SK-N-SH (cell line): ENCODE measurements around the gene MYLK. TPM values are rescaled to one million over a fixed set of nuclear protein-coding genes. Genes with fewer than 3 reads are reported as not detected.

ENCODE experiments used
- CTCF ChIA-PET: fragments of 300-600, 350-600 bp; formaldehyde crosslinking; extraction: SDS; loops from one replicate; lab custom pipeline; 2021; lab: Yijun Ruan, JAX
- POLR2A ChIA-PET: fragments of 350-600 bp; sonication (Branson Sonifier 250); formaldehyde crosslinking; extraction: SDS; loops from one replicate; lab custom pipeline; 2020; ENCODE audit warnings: antibody characterized with exemption, inconsistent platforms; lab: Yijun Ruan, JAX
- DNase-seq: peaks from one replicate; pipeline ENCODE4 v3.0.0; 2012
- H2AFZ ChIP-seq: fragments of 200-600 bp; sonication (generic); 2 replicates; pipeline ENCODE4 v1.8.1; 2016; ENCODE audit warnings: antibody characterized with exemption, mild to moderate bottlenecking, low read depth
- H3F3A ChIP-seq: fragments of 200-600 bp; sonication (generic); replicated peaks from 2 replicates; pipeline ENCODE3; 2016; ENCODE audit warnings: antibody characterized with exemption, mild to moderate bottlenecking; ENCODE audit not compliant: insufficient read depth
- H3K27ac ChIP-seq, 2 experiments: fragments of 200-500 bp in 1 of 2; fragments of 200-600 bp in 1 of 2; sonication (Bioruptor generic) in 1 of 2; sonication (generic), shearing (Covaris generic) in 1 of 2; 2 replicates each; pipeline versions ENCODE4 v1.5.1 to v1.6.1; 2014 to 2016; ENCODE audit warnings: low read depth in 2 of 2, inconsistent platforms in 1 of 2, low read length in 1 of 2, mild to moderate bottlenecking in 1 of 2, mixed read lengths in 1 of 2
- H3K27me3 ChIP-seq: fragments of 200-600 bp; sonication (generic), shearing (Covaris generic); 2 replicates; pipeline ENCODE4 v1.6.1; 2016; ENCODE audit warnings: mixed run types; ENCODE audit not compliant: insufficient read depth
- H3K36me3 ChIP-seq, 2 experiments: fragments of 200-500 bp in 1 of 2; fragments of 200-600 bp in 1 of 2; sonication (Bioruptor generic) in 1 of 2; sonication (generic) in 1 of 2; replicated peaks in 1 of 2; 2 replicates each; pipeline versions ENCODE3 to v1.5.1; 2014 to 2016; ENCODE audit warnings: low read length in 1 of 2, mild to moderate bottlenecking in 1 of 2; ENCODE audit not compliant: insufficient read depth in 2 of 2, control insufficient read depth in 1 of 2
- H3K4me1 ChIP-seq, 2 experiments: fragments of 200-500 bp in 1 of 2; fragments of 200-600 bp in 1 of 2; sonication (Bioruptor generic) in 1 of 2; sonication (generic), shearing (Covaris generic) in 1 of 2; 2 replicates each; pipeline versions ENCODE4 v1.5.1 to v1.6.1; 2014 to 2016; ENCODE audit warnings: low read depth in 1 of 2, low read length in 1 of 2, mixed run types in 1 of 2; ENCODE audit not compliant: insufficient read depth in 2 of 2, control insufficient read depth in 1 of 2
- H3K4me2 ChIP-seq: fragments of 200-600 bp; sonication (generic), shearing (Covaris generic); 2 replicates; pipeline ENCODE4 v1.6.1; 2017; ENCODE audit warnings: mixed run types
- H3K4me3 ChIP-seq, 2 experiments: fragments of 200-500 bp in 1 of 2; fragments of 200-600 bp in 1 of 2; sonication (Bioruptor generic) in 1 of 2; sonication (generic), shearing (Covaris generic) in 1 of 2; 2 replicates each; pipeline versions ENCODE4 v1.5.1 to v1.8.1; 2014 to 2016; ENCODE audit warnings: low read depth in 2 of 2, inconsistent platforms in 1 of 2, low read length in 1 of 2, mild to moderate bottlenecking in 1 of 2, mixed read lengths in 1 of 2, moderate library complexity in 1 of 2
- H3K79me2 ChIP-seq: fragments of 200-600 bp; sonication (generic); 2 replicates; pipeline ENCODE4 v1.8.1; 2017; ENCODE audit warnings: mild to moderate bottlenecking; ENCODE audit not compliant: insufficient read depth
- H3K9ac ChIP-seq: fragments of 200-600 bp; sonication (generic); 2 replicates; pipeline ENCODE4 v1.6.1; 2017; ENCODE audit warnings: mixed run types
- H3K9me2 ChIP-seq: fragments of 200-600 bp; sonication (generic); 2 replicates; pipeline ENCODE4 v1.6.1; 2017; ENCODE audit warnings: mixed run types
- H3K9me3 ChIP-seq: fragments of 200-600 bp; sonication (generic); 2 replicates; pipeline ENCODE4 v1.6.1; 2017; ENCODE audit warnings: mixed run types, mild to moderate bottlenecking, moderate library complexity
- H4K20me1 ChIP-seq: fragments of 200-600 bp; sonication (generic); 2 replicates; pipeline ENCODE4 v1.6.1; 2017; ENCODE audit warnings: mild to moderate bottlenecking, mixed run types; ENCODE audit not compliant: insufficient read depth
- CHD2 ChIP-seq: fragments of 150-350 bp; IDR thresholded peaks from 2 replicates; pipeline ENCODE4 v1.6.1; 2018; ENCODE audit warnings: low read length; ENCODE audit not compliant: partially characterized antibody
- ELF1 ChIP-seq: IDR thresholded peaks from 2 replicates; pipeline ENCODE4 v1.4.0; 2012
- EZH2phosphoT487 ChIP-seq: fragments of 200-600 bp; sonication (generic); IDR thresholded peaks from 2 replicates; pipeline ENCODE4 v1.6.1; 2017; ENCODE audit warnings: low read depth, mixed run types, mild to moderate bottlenecking, antibody characterized with exemption, moderate library complexity, borderline replicate concordance
- FOXJ3 ChIP-seq: sonication (generic); formaldehyde crosslinking; IDR thresholded peaks from 2 replicates; pipeline ENCODE4 v1.5.1; 2020; ENCODE audit warnings: mild to moderate bottlenecking, missing genetic modification reagents
- GATA2 ChIP-seq: sonication (generic); formaldehyde crosslinking; IDR thresholded peaks from 2 replicates; pipeline ENCODE4 v1.5.0; 2020; ENCODE audit warnings: mild to moderate bottlenecking, missing genetic modification reagents
- JUND ChIP-seq: IDR thresholded peaks from 2 replicates; pipeline ENCODE4 v1.4.0; 2012
- MXI1 ChIP-seq: IDR thresholded peaks from 2 replicates; pipeline ENCODE4 v1.6.1; 2012; ENCODE audit warnings: mild to moderate bottlenecking, low read depth, low read length, improper control_type of control experiment
- NFIC ChIP-seq: IDR thresholded peaks from 2 replicates; pipeline ENCODE4 v1.4.0; 2012; ENCODE audit warnings: borderline replicate concordance
- POLR2AphosphoS5 ChIP-seq: IDR thresholded peaks from 2 replicates; pipeline ENCODE4 v1.6.1; 2012; ENCODE audit warnings: low read depth, low read length
- SIN3A ChIP-seq: IDR thresholded peaks from 2 replicates; pipeline ENCODE4 v1.6.1; 2012; ENCODE audit warnings: low read depth, mild to moderate bottlenecking, low read length, moderate library complexity, borderline replicate concordance
- TAF1 ChIP-seq: IDR thresholded peaks from 2 replicates; pipeline ENCODE4 v1.6.1; 2012; ENCODE audit warnings: low read depth, mild to moderate bottlenecking, low read length, moderate library complexity, borderline replicate concordance
- TEAD4 ChIP-seq: IDR thresholded peaks from 2 replicates; pipeline ENCODE4 v1.4.0; 2012; ENCODE audit warnings: mild to moderate bottlenecking, borderline replicate concordance; ENCODE audit not compliant: insufficient read depth
- YY1 ChIP-seq: IDR thresholded peaks from 2 replicates; pipeline ENCODE4 v1.4.0; 2012; ENCODE audit warnings: low read depth, mild to moderate bottlenecking
- WGBS: methylation state at CpG from one replicate; pipeline ENCODE4 v1.1.6; 2017; ENCODE audit warnings: low lambda C conversion rate; 5-methylcytosine and 5-hydroxymethylcytosine counted together
- polyA plus RNA-seq, 3 experiments: library from polyadenylated mRNA; depleted of rRNA; stranded (reverse); fragments of >200 nt; gene quantifications; 2 replicates each; pipeline ENCODE4 v1.2.3, GENCODE V29; 2012
- TF ChIP-seq, protein P1 (sequence below): IDR thresholded peaks from 2 replicates; pipeline ENCODE4 v1.4.0; 2012; ENCODE audit warnings: low read depth, borderline replicate concordance
- TF ChIP-seq, protein P2 (sequence below): fragments of 200-600 bp; sonication (generic); IDR thresholded peaks from 2 replicates; pipeline ENCODE4 v1.6.1; 2017; ENCODE audit warnings: antibody characterized with exemption, mild to moderate bottlenecking, moderate library complexity
- TF ChIP-seq, protein P3 (sequence below): IDR thresholded peaks from 2 replicates; pipeline ENCODE4; 2012
- TF ChIP-seq, protein P4 (sequence below): IDR thresholded peaks from 2 replicates; pipeline ENCODE4 v1.6.1; 2012; ENCODE audit warnings: mild to moderate bottlenecking, low read depth, low read length, moderate library complexity
- TF ChIP-seq, protein P5 (sequence below): IDR thresholded peaks from 2 replicates; pipeline ENCODE4 v1.4.0; 2012; ENCODE audit warnings: low read depth

MYLK gene
- polyA plus RNA-seq, 1 of the 3 experiments (the other 2 are of a cell fraction): 272 TPM

DNA sequence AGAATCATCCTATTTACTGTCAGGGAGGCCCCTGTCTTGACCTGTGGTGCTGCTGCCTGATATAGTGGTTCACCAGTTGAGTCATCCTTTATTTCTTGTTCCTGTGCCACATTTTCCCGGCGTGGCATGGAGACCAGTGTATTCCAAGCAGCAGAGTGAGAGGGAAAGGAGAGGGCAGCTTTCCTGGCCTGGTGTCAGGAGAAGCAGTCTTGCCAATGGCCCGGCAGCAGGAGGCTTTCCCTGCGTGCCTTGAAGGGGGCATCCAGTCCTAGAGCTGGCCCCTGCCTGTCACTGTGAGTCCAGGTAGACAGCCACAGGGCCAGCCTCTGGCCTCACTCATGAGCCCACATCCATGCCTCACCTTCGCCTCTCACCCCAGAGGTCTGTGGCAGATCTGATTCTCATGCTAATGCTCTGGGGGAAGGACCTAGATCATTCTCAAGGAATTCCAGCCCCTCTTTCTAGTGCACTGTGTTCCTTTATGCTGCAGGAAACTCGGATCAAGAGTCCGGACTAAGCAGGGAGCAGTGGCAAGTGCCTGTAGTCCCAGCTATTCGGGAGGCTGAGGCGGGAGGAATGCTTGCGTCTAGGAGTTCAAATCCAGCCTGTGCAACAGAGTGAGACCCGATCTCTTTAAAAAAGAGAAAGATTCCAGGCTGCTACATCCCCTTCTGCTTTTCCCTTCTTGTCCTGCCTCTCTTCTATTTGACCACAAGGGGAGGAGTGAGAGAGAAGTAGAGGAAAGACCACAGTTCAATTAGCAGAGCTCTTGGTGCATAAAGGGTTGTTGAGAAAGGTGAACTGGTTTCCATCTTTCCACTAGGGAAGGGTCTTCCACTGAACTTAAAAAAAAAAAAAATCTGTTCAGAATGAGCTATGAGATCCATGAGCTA is 232.4 kb downstream of the MYLK start:
- ChIA-PET CTCF (interaction anchor here (0.6 to 7.6 kb wide), 51 partner anchors 9 to 908 kb away, joined by 3 to 129 read pairs (median 8); no protein-coding TSS in a partner anchor), POLR2A (interaction anchor here (0.5 to 0.8 kb wide), 2 partner anchors 69 to 328 kb away, joined by 3 read pairs; no protein-coding TSS in a partner anchor)
- Histone ChIP-seq H3K4me1 (peaks cover 16 to 18% of the 10 kb centered on the region in 2 experiments; a peak in 3 of 4 replicates), H3K79me2 (peaks cover 6% of the 10 kb centered on the region; the same call in 1 of the 2 replicates), H3K9me2 (no peaks in the 10 kb centered on the region), H3K4me3 (no peak overlapping the region), H3K27ac (no peak overlapping the region), H3K4me2 (no peak overlapping the region), H3K9me3 (no peaks in the 10 kb centered on the region), H4K20me1 (no peaks in the 10 kb centered on the region), H3K27me3 (no peaks in the 10 kb centered on the region), H3K36me3 (peaks cover 60 to 65% of the 10 kb centered on the region in 2 experiments), H2AFZ (no peak overlapping the region), H3F3A (peaks cover 20% of the 10 kb centered on the region), H3K9ac (no peak overlapping the region)
- TF ChIP-seq YY1: no peak
- TF ChIP-seq NFIC: no peak
- TF ChIP-seq, protein P1, sequence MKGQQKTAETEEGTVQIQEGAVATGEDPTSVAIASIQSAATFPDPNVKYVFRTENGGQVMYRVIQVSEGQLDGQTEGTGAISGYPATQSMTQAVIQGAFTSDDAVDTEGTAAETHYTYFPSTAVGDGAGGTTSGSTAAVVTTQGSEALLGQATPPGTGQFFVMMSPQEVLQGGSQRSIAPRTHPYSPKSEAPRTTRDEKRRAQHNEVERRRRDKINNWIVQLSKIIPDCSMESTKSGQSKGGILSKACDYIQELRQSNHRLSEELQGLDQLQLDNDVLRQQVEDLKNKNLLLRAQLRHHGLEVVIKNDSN: no peak
- TF ChIP-seq FOXJ3 (CRISPR knock-in tag): no peak
- TF ChIP-seq TAF1: no peak
- TF ChIP-seq, protein P2, sequence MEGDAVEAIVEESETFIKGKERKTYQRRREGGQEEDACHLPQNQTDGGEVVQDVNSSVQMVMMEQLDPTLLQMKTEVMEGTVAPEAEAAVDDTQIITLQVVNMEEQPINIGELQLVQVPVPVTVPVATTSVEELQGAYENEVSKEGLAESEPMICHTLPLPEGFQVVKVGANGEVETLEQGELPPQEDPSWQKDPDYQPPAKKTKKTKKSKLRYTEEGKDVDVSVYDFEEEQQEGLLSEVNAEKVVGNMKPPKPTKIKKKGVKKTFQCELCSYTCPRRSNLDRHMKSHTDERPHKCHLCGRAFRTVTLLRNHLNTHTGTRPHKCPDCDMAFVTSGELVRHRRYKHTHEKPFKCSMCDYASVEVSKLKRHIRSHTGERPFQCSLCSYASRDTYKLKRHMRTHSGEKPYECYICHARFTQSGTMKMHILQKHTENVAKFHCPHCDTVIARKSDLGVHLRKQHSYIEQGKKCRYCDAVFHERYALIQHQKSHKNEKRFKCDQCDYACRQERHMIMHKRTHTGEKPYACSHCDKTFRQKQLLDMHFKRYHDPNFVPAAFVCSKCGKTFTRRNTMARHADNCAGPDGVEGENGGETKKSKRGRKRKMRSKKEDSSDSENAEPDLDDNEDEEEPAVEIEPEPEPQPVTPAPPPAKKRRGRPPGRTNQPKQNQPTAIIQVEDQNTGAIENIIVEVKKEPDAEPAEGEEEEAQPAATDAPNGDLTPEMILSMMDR: no peak
- TF ChIP-seq, protein P3, sequence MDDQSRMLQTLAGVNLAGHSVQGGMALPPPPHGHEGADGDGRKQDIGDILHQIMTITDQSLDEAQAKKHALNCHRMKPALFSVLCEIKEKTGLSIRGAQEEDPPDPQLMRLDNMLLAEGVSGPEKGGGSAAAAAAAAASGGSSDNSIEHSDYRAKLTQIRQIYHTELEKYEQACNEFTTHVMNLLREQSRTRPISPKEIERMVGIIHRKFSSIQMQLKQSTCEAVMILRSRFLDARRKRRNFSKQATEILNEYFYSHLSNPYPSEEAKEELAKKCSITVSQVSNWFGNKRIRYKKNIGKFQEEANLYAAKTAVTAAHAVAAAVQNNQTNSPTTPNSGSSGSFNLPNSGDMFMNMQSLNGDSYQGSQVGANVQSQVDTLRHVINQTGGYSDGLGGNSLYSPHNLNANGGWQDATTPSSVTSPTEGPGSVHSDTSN: no peak
- no peak for TF ChIP-seq TEAD4
- TF ChIP-seq MXI1: no peak
- no peak for TF ChIP-seq GATA2 (CRISPR knock-in tag)
- TF ChIP-seq, protein P4, sequence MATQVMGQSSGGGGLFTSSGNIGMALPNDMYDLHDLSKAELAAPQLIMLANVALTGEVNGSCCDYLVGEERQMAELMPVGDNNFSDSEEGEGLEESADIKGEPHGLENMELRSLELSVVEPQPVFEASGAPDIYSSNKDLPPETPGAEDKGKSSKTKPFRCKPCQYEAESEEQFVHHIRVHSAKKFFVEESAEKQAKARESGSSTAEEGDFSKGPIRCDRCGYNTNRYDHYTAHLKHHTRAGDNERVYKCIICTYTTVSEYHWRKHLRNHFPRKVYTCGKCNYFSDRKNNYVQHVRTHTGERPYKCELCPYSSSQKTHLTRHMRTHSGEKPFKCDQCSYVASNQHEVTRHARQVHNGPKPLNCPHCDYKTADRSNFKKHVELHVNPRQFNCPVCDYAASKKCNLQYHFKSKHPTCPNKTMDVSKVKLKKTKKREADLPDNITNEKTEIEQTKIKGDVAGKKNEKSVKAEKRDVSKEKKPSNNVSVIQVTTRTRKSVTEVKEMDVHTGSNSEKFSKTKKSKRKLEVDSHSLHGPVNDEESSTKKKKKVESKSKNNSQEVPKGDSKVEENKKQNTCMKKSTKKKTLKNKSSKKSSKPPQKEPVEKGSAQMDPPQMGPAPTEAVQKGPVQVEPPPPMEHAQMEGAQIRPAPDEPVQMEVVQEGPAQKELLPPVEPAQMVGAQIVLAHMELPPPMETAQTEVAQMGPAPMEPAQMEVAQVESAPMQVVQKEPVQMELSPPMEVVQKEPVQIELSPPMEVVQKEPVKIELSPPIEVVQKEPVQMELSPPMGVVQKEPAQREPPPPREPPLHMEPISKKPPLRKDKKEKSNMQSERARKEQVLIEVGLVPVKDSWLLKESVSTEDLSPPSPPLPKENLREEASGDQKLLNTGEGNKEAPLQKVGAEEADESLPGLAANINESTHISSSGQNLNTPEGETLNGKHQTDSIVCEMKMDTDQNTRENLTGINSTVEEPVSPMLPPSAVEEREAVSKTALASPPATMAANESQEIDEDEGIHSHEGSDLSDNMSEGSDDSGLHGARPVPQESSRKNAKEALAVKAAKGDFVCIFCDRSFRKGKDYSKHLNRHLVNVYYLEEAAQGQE: no peak
- no peak for TF ChIP-seq POLR2AphosphoS5
- TF ChIP-seq SIN3A: no peak
- no peak for TF ChIP-seq CHD2
- TF ChIP-seq JUND: no peak
- no peak for TF ChIP-seq EZH2phosphoT487
- no peak for TF ChIP-seq ELF1
- TF ChIP-seq, protein P5, sequence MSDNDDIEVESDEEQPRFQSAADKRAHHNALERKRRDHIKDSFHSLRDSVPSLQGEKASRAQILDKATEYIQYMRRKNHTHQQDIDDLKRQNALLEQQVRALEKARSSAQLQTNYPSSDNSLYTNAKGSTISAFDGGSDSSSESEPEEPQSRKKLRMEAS: no peak
- 88% methylated on average over 11 of the region's 11 CpGs for WGBS
- no peak for DNase-seq
